ES-I3 (cell line): ENCODE measurements around the gene RALGAPA1.
"Not testable (repeated sequence)": the region's sequence is repeated elsewhere in the genome, so short reads cannot be mapped to it uniquely, and the experiment has no call there.

Experiments used
- H3K36me3 ChIP-seq: 2 replicates; pipeline ENCODE4 v1.6.1; 2013; ENCODE audit warnings: mild to moderate bottlenecking, low read length, control low read depth, moderate library complexity; ENCODE audit not compliant: insufficient read depth
- H3K4me1 ChIP-seq: 2 replicates; pipeline ENCODE4 v1.6.1; 2013; ENCODE audit warnings: mild to moderate bottlenecking, control low read depth, low read length; ENCODE audit not compliant: insufficient read depth
- H3K9ac ChIP-seq: 2 replicates; pipeline ENCODE4 v1.6.1; 2013; ENCODE audit warnings: low read depth, mild to moderate bottlenecking, low read length, moderate library complexity
- H3K9me3 ChIP-seq: 2 replicates; pipeline ENCODE4 v1.6.1; 2013; ENCODE audit warnings: mild to moderate bottlenecking, low read length, moderate library complexity; ENCODE audit not compliant: control insufficient read depth, insufficient read depth

RALGAPA1 gene

DNA sequence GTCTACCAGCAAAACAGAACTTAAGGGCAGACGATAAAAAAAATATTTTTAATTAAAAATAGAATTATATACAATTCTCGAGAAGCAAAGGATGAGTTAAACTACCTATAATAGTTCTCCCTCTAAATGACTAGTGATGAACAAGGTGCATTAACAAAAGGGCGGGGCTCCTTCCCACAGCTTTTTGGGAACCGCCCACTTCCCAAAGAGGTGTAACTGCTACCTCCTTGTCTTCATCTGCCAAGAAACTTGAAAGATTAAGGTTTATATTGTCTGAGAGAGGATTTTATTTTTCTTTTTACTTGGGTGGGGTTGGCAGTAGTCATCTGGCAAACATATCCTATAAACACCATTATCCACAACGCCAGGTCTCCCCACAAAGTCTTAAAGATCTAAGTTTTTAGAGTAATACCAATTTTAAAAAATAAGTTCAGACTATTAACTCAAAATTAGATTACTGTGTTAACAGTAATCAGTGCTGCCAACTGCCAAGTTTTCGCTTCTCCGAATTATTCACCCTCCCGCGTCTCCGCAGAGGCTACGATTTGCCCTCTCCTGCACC is 938 bp downstream of the RALGAPA1 start:
- 0 out of 2 replicates have a peak, but pooled peaks cover 3% of the 10 kb centered on the region for H3K4me1 ChIP-seq
- H3K9ac ChIP-seq: peak overlapping the region; percentile 80
- no peaks in the 10 kb centered on the region for H3K36me3 ChIP-seq
- H3K9me3 ChIP-seq: no peaks in the 10 kb centered on the region

DNA sequence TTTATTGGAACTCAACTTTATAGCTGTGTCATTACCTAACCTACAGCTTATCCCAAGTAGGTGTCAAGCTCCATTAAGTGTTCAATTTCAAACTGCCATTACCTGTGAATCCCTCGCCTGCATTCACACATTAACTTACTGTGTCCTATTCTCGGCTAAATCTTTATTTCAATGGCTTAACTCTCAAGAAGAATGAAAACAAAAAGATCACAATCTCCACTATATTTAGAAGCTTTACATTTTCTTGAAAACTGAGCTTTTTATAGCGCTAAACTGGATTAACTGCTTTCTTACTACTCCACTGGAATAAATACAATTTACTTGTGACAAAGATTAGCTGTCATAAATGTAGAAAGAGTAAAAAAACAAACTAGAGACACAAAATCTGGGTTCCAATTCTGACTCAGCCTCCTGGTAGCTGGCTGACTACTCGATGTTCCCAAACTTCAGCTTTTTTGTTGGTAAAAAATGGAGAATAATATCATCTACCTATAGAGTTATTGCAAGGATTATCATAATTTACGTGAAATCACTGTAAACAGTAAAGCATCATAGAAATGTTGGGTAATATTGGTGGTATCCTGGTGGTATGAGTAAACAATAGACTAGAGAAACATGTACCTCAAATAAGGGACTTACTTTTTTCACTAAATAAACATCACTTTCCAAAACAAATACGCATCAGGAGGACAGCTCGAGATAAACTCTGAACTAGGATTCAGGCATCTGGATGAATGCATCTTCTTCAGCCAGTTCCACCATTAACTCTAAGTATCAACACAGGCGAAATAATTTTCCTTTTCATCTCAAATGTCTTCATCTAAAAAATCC is 1.7 kb downstream of the RALGAPA1 start:
- H3K9ac ChIP-seq: no peak overlapping the region
- no peaks in the 10 kb centered on the region for H3K9me3 ChIP-seq

DNA sequence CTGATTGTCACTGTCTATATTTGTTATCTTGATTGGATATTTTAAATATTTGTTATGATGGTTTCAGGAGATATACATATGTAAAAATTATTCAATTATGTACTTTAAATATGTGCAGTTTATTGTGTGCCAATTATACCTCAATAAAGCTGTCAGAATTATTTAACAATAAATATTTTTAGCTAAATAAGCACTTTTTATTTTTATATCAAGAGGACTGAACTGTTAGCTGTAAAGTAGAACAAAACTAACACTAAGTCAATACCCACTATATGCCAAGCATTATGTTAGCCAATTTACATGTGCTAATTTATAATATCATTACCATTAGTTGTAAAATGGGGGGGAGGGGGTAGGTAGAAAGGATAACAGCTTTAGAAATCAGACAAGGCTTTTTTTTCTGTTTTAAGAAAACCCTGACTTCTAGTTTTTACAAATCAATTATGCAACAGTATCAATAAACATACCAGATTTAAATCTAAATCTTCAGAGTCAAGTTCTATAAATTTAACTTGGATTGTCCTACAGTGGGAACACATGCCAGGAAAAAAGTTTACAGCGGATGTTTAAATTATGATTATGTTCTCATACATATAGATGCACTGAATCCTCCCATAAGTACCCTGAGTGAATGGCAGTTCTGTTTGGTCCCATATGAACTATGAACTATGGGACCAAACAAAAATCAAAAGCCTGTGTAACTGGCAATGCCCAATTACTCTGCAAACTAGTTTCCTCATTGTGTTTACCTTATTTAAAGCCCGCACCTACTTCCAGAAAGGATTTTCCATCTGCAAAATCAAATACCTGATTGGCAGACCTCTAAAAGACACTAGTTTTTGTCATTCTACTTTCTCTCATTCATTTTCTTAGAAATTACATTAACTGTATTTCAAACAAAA is 2.8 kb downstream of the RALGAPA1 start:
- Histone ChIP-seq H3K36me3 (no peaks in the 10 kb centered on the region), H3K9me3 (no peaks in the 10 kb centered on the region), H3K9ac (no peak overlapping the region), H3K4me1 (0 out of 2 replicates have a peak, but pooled peaks cover 3% of the 10 kb centered on the region)

More for the DNA sequence above, 1.7 kb downstream of the RALGAPA1 start:
- Histone ChIP-seq H3K36me3 (no peaks in the 10 kb centered on the region), H3K4me1 (0 out of 2 replicates have a peak, but pooled peaks cover 3% of the 10 kb centered on the region)

DNA sequence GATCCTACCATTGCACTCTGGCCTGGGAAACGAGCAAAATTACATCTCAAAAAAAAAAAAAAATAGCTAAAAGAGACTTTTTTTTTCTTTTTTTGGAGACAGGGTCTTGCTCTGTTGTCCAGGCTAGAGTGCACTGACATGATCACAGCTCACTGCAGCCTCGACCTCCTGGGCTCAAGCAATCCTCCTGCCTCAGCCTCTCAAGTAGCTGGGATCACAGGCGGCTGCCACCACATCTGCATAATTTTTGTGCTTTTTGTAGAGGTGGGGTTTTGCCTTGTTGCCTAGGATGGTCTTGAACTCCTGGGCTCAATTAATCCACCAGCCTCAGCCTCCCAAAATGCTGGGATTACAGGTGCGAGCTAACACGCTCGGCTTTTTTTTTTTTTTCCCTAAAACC is 11.3 kb downstream of the RALGAPA1 start:
- no peak overlapping the region for H3K9ac ChIP-seq
- H3K36me3 ChIP-seq: no peaks in the 10 kb centered on the region
- no peaks in the 10 kb centered on the region for H3K9me3 ChIP-seq
- no peaks in the 10 kb centered on the region for H3K4me1 ChIP-seq

DNA sequence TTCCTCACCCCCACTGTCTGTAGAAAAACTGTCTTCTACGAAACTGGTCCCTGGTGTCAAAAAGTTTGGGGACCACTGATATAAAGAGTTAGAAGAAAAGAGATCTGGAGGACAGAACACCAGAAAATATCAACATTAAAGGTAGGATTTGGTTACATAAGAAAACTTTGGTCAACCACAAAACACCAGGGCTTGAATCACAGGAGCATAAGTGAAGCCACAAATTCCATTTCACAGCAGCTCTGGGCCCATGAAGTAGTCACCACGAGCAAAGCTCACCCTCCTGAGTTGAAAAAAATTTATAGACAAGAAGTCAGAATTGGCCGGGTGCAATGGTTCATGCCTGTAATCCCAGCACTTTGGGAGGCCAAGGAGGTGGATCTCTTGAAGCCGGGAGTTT is 19.4 kb downstream of the RALGAPA1 start:
- Histone ChIP-seq H3K9ac (no peak overlapping the region), H3K36me3 (no peaks in the 10 kb centered on the region), H3K4me1 (no peaks in the 10 kb centered on the region), H3K9me3 (no peaks in the 10 kb centered on the region)

DNA sequence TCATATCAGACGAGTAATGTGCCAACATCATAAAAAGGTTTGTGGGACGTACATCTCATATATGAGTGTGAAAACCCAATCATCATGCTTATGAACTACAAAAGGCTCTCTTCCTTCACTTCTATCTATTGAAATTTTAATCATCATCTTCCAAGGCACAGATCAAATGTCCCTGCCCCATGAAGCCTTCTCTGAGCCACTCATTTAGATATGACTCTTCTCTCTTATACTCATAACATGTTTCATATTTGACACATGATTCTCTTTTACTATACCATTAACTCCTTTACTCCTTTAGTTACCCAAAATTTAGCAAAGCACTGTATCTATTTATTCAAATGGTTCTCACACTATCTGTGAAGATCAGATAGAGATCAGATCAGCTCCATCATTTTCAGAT is 22.2 kb downstream of the RALGAPA1 start:
- Histone ChIP-seq H3K36me3 (no peaks in the 10 kb centered on the region), H3K9ac (no peak overlapping the region), H3K4me1 (no peaks in the 10 kb centered on the region), H3K9me3 (no peaks in the 10 kb centered on the region)

DNA sequence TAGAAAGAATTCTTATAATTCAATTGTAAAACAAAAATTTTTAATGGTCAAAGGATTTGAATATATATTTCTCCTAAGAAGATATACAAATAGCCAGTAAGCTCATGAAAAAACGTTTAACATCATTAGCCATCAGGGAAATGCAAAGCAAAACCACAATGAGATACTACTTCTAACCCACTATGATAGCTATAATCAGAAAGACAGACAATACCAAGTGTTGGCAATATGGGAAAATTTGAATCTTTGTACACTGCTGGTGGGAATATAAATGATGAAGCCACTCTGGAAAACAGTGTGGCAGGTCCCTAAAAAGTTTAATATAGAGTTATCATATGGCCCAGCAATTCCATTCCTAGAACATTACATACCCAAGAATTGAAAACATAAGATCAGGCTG is 25.4 kb downstream of the RALGAPA1 start:
- Histone ChIP-seq H3K9me3 (no peaks in the 10 kb centered on the region; the same call in 1 of the 2 replicates), H3K36me3 (no peaks in the 10 kb centered on the region), H3K9ac (no peak overlapping the region)

DNA sequence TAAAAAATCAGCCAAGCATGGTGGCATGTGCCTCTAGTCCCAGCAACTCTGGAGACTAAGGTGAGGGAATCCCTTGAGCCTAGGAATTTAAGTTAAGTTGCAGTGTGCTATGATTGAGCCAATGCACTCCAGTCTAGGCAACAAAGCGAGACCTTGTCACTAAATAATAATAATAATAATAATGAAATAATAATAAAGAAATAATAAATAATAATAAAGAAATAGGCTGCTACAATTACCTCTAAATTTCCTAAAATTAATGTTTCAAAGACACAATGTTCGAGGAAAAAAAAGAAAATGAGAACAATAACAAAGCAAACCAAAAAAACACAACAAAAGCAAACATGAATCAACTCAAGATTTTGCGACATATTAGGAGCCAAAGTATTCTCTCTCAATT is 29.7 kb downstream of the RALGAPA1 start:
- Histone ChIP-seq H3K9ac (no peak overlapping the region), H3K36me3 (no peaks in the 10 kb centered on the region), H3K4me1 (no peaks in the 10 kb centered on the region), H3K9me3 (no peaks in the 10 kb centered on the region; the same call in 1 of the 2 replicates)

More for the DNA sequence above, 25.4 kb downstream of the RALGAPA1 start:
- no peaks in the 10 kb centered on the region for H3K4me1 ChIP-seq

DNA sequence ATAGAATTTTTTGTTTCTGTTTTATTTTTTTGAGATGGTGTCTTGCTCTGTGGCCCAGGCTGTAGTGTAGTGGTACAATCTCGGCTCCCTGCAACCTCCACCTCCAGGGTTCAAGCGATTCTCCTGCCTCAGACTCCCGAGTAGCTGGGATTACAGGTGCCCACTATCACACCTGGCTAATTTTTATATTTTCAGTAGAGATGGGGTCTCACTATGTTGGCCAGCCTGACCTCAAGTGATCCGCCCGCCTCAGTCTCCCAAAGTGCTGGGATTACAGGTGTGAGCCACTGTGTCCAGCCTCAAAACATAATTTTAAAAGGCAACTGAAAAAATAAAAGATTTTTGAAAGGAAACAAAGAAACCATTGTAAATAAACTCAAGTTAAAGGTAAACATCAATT is 31.5 kb downstream of the RALGAPA1 start:
- not testable (repeated sequence) for H3K36me3 ChIP-seq, H3K9me3 ChIP-seq, H3K9ac ChIP-seq, H3K4me1 ChIP-seq

DNA sequence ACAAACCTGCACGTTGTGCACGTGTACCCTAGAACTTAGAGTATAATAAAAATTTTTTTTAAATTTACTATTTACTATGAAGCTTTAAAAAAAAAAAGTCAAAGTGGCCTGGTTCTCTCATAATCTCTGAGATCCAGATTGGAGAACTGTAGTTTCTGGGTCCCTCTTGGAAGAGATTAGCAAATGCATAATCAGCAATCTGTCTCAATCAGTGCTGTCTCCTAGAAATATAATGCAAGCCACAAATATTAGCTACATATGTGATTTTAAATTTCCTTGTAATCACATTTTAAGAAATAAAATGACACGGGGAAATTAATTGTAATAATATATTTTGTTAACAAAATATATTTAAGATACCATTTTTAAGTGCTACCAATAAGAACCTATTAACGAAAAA is 32.3 kb downstream of the RALGAPA1 start:
- Histone ChIP-seq H3K36me3 (no peaks in the 10 kb centered on the region), H3K9ac (no peak overlapping the region), H3K9me3 (no peaks in the 10 kb centered on the region; the same call in 1 of the 2 replicates), H3K4me1 (no peaks in the 10 kb centered on the region)

DNA sequence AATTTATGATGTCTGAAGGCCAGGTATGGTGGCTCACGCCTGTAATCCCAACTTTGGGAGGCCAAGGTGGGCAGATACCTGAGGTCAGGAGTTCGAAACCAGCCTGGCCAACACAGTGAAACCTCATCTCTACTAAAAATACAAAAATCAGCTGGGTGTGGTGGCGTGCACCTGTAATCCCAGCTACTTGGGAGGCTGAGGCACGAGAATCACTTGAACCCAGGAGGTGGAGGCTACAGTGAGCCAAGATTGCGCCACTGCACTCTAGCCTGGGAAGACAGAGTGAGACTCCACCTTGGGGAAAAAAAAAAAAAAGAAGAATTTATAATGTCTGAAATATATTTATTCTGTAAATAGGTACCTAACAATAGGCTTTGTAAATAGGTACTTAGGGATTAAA is 33.0 kb downstream of the RALGAPA1 start:
- not testable (repeated sequence) for H3K4me1 ChIP-seq

DNA sequence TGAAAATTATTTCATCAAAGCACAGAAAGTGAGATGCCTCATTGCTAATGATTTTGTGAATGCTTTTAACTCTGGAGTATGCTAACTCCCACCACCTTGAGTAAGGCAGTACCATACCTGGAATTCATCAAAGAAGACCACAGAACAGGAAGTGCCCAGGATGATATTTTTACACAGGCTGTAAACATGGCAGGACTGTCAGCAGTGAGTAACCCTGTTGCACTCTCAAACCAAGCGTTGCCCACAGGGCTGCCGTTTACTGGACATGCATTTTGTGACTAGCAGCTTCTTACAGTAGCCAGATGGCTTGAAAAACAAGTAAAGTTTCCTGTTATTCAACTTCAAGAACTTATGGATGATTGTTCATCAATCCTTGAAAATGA is 42.4 kb downstream of the RALGAPA1 start:
- Histone ChIP-seq H3K9me3 (no peaks in the 10 kb centered on the region), H3K9ac (no peak overlapping the region), H3K36me3 (no peaks in the 10 kb centered on the region), H3K4me1 (no peaks in the 10 kb centered on the region)

More for the DNA sequence above, 33.0 kb downstream of the RALGAPA1 start:
- H3K9me3 ChIP-seq, H3K36me3 ChIP-seq, H3K9ac ChIP-seq: not testable (repeated sequence)

DNA sequence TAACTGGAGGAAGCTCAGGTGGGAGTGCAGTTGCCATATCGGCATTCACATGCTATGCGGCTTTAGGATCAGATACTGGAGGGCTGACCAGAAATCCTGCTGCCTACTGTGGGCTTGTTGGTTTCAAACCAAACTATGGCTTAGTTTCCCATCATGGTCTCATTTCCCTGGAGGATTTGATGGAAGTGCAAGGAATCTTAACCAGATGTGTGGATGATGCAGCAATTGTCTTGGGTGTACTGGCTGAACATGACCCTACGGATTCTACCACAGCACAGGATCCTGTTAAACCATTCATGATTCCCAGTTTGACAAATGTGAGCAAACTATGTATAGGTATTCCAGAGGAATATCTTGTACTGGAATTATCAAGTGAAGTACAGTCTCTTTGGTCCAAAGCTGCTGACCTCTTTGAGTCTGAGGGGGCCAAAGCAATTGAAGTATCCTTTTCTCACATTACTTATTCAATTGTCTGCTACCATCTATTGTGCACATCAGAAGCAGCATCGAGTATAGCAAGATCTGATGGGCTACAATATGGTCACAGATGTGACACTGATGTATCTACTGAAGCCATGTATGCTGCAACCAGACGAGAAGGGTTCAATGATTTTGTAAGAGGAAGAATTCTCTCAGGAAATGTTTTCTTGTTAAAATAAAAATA is 42.9 kb downstream of the RALGAPA1 start:
- H3K9me3 ChIP-seq: no peaks in the 10 kb centered on the region
- no peaks in the 10 kb centered on the region for H3K36me3 ChIP-seq
- H3K9ac ChIP-seq: no peak overlapping the region
- no peaks in the 10 kb centered on the region for H3K4me1 ChIP-seq

DNA sequence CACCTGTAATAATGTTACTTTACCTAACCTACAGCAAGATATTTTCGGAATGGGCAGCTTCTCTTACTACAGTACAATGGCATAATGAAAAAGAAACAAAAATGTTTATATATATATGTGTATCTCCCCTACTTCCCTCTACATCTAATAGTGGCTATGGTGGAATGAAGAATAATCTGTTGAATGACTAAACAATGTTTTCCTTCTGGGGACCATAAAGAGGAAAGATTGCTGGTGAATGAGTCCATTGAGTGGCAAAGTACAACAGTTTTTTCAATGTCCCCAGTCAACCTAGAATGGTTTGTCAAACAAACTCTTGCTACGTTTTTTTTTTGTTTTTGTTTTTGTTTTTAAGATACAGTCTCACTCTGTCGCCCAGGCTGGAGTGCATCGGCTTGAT is 47.2 kb downstream of the RALGAPA1 start:
- Histone ChIP-seq H3K4me1 (0 out of 2 replicates have a peak, but pooled peaks cover 4% of the 10 kb centered on the region), H3K36me3 (no peaks in the 10 kb centered on the region), H3K9me3 (no peaks in the 10 kb centered on the region), H3K9ac (no peak overlapping the region)
